T47D (cell line): ENCODE data around the gene APC2.
"Not testable (repeated sequence)": the region's sequence is repeated elsewhere in the genome, so short reads cannot be mapped to it uniquely, and the experiment has no call there.

Experiments
- DNase-seq, 2 experiments: peaks; one replicate each; pipeline versions ENCODE4 v3.0.0 to v3.0.0-alpha.2; 2011 to 2012; ENCODE audit warnings: low read depth in 1 of 2, low spot score in 1 of 2
- JUND ChIP-seq: IDR thresholded peaks from 2 replicates; pipeline ENCODE4 v1.6.1; 2012; ENCODE audit warnings: low read depth
- in situ Hi-C: cut with HindIII; loops from 2 replicates; pipeline ENCODE4 v1.10.0; 2016; ENCODE audit warnings: low sequenced_read_pairs, low pct_unique_long_range_greater_than_20kb

The APC2 gene

DNA sequence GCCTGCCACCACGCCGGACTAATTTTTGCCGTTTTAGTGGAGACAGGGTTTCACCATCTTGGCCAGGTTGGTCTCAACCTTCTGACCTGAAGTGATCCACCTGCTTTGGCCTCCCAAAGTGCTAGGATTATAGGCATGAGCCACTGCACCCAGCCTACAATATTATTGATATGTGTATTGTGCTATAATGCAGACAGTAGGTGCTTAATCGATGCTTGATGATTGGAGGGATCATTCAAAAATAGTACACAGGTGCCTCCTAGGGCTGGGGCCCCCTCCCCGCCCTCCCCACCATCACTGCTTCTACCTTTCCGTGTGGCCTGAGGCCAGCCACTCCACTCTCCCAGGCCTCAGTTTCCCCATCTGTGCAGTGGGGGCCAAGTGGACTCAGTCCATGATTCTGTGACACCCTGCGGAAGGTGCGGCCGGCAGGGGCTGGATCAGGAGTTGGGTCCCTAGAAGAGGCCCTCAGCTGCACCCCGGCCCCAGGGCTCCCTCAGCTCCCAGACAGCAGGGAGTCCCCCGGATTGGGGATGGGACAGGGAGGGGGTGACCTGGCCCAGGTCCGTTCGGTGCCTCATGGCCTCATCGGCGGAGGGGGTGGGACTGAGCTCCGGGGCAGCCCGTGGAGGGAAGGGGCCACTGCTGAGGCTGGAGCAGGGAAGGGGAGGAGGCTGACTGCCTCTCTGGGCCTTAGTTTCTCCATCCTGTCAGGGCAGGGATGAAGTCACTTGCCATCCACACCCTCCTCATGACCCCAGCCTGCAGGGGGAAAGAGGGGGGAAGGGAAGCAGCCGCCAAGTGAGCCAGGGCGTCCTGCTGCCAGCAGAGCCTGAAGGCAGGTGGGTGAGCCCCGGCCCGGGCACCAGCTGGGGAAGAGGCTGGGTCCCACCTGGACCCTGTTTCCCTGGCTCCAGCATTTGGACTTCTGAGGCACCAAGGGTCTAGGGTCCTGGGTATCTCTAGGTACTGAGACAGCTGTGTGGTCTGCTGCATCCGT is 61.7 kb downstream of the APC2 start:
- no peak for TF ChIP-seq JUND
- no peak for DNase-seq
- in situ Hi-C loops, result no loop called here

DNA sequence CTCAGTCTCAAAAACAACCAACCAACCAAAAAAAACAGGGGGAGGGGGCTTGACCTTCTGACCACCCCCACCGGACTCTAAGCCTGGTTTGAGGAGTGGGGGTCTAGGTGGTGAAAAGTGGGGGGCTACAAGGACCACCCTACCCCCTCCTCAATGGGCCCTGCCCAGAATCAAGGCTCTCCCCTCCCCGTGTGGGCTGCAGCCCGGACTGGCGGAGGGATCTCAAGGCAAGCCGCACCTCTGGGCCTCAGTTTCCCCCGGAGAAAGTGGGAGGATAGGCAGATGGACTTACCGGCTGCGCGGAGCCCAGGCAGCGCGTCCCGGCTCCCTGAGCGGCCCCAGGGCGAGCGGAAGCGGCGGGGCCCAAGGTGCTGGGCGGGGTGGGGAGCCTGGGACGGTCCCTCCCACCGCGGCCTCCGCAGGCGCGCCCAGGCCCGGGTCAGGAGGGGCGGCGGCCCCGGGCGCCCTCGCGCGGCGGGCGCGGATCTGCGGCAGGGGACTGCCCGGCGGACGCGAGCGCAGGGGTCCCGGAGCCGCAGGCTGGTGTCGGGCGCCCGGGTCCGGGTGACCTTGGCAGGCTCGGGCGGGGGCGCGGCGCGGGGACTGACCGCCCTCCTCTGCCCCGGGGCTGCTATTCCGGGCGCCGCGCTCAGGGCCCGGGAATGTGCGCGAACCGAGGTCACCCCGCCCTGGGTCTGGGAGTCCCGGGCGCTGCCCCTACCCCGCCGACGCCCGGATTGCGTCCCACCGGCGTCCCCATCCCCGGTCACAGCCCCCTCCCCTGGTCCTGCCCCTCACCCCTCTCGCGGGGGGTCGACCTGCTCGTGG is 63.0 kb downstream of the APC2 start, which contains the start of gene ADAMTSL5:
Gene ADAMTSL5, minus strand, starts transcription at position 349 of the 828 bp plus-strand sequence. CDS start 2,076 bp downstream, outside the sequence.
- in situ Hi-C loops, result no loop called here
- TF ChIP-seq JUND, result no peak

DNA sequence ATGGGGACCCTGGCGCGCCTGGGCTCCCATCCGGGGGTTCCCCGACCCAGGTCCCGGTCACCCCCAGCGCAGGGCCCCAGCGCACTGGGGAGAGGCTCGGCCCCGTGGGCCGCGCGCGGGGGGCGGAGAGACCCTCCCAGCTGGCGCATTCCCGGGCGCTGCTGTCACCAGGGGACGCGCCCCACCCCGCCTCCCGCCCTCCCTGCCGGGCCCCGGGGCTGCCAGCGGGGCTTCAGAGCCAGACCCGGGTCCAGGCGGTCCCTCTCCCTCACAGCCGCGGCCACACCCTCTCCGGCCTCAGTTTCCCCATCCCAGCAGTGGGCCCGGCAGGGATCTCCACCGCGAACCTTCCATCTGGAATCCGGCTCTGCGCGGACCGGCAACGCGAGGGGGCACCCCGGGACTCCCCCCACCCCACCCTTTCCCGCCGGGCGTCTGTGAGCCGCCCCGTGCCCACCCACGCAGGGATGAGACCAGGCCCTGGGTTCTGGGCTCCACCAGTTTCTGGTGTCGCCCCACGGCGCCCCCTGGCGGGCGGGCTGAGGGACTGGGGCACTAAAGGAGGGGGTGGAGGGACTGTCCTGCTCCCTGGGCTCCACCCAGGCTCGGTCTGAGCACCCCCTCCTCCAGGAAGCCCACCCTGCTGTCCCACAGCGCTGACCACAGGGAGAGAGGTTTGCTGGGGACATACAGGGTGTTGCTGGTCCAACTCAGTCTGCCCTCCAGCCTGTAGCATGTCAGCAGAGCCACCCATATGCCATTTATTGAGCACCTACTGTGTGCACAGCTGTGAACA is 63.8 kb downstream of the APC2 start:
- in situ Hi-C loops, result no loop called here
- TF ChIP-seq JUND, result no peak
- peak in 1 of 2 experiments; percentile 70 for DNase-seq

More for the DNA sequence above, 63.0 kb downstream of the APC2 start, which contains the start of gene ADAMTSL5:
- DNase-seq, result peak in 1 of 2 experiments; percentile 80

DNA sequence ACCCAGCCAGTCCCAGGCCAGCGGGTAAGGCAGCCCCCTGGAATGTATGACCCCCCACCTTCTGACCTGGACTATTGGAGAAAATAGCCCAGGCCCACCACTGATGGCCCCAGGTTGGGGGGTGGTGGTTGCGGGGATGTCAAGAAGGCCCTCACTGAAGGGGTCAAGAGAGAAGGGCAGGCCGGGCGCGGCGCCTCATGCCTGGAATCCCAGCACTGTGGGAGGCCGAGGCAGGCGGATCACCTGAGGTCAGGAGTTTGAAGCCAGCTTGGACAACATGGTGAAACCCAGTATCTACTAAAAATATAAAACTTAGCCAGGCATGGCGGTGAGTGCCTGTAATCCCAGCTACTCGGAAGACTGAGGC is 64.4 kb downstream of the APC2 start:
- in situ Hi-C loops, result no loop called here
- TF ChIP-seq JUND, result no peak
- DNase-seq, result no peak

DNA sequence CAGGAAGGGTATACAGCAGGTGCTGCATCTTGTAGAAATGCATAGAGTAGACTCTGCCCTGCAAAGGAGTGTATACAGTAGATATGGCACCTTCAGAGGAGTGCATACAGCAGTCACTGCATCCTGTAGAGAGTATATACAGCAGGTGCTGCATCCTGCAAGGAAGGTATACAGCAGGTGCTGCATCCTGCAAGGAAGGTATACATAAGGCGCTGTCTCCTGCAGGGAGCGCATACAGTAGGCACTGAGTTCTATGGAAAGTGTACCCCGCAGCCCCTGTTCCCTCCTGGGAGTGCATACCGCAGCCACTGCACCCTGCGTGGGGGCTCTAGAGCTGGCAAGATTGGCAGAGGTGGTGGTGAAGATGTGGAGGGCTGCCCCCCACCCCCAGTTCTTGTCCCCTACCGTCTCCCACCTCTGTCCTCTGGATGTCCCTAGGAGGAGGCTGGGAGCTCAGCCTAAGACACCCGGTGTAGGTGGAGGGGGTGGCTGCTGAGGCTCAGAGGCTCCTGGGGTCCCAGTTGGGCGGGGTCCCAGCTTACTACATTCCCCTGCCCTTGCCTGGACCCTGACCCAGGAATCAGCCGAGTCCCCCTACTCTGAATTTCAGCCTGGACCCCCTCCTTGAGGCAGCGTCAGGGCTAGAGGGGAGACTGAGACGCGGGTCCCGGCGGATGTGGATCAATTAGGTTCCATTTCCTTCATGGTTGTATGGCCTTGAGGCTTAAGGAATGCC is 65.2 kb downstream of the APC2 start:
- no peak for DNase-seq
- in situ Hi-C loops, result no loop called here
- no peak for TF ChIP-seq JUND

DNA sequence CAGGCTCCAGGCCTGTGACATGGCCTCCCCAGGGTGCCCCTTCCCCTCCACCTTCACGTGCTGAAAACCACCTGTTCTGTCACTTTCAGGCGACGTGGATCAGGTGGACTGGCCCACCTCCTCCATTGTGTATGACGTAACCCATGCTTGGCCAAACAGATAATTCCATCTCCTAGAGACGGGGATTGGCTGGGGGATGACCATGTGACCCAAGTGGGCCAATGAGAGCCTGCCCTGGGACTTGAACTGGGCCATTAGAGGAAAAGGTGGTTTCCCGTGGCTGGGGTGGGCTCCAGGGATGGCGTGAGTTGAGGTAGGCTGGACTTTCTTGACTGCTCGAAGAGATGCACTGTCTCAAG is 66.5 kb downstream of the APC2 start:
- no peak for TF ChIP-seq JUND
- DNase-seq, result no peak
- in situ Hi-C loops, result no loop called here

DNA sequence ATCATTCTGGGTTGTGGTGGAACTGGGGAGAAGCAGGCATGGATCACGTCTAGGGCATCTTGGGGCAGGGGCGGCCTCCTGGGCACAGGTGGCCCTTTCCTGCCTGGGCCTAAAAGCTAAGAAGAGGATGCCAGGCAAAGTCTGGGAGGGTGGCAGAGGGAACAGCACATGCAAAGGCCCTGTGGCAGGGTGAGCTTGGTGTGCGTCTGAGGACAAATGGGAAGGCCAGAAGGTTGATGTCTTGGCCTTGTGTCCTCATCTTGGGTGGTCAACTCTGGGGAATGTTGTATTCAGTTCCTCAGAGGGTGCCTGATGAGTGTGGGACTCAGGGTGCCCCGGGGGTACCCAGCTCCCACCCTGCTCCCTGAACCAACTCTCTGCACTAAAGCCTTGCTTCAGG is 68.5 kb downstream of the APC2 start:
- TF ChIP-seq JUND, result no peak
- in situ Hi-C loops, result no loop called here
- DNase-seq, result no peak

DNA sequence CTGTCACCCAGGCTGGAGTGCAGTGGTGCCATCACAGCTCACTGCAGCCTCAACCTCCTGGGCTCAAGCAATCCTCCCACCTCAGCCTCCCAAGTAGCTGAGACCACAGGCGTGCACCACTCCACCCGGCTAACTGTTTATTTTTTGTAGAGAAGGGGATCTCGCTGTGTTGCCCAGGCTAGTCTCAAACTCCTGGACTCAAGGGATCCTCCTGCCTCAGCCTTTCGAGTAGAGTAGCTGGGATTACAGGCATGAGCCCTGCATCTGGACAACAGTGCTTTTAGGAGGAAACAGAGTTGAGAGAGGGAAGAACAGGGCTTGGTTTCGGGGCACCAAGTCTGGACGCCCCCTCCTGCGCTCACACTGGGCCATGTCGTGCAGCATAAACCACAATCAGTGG is 69.9 kb downstream of the APC2 start:
- in situ Hi-C loops, DNase-seq: not testable (repeated sequence)

DNA sequence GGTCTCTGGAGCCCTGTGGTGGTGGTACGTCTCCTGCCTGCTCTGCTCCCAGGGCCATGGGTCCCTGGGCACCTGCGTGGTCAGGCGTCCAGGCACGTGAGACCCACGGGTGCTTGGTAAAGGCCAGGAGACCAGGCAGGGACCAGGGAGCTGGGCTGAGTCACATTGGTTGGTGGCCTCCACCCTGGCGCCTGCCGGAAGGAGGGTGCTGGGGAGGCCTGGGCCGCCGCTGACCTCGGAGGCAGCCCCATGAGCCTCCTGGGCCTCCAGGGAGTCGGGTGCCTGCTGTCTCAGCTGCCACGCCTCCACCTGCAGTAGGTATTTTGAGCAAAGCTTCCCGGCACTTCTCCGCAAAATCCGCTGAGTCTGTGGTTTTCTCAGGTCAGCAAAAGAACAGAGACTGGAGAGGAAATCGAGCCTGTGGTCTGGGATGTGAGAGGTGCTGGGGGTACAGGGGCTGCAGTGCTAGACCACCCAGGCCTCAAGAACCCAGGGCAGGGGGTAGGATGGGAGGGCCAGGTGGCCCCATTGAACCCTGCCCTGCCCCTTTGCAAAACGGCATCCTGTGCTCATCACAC is 70.4 kb downstream of the APC2 start:
- DNase-seq, result no peak
- in situ Hi-C loops, result no loop called here
- TF ChIP-seq JUND, result no peak

DNA sequence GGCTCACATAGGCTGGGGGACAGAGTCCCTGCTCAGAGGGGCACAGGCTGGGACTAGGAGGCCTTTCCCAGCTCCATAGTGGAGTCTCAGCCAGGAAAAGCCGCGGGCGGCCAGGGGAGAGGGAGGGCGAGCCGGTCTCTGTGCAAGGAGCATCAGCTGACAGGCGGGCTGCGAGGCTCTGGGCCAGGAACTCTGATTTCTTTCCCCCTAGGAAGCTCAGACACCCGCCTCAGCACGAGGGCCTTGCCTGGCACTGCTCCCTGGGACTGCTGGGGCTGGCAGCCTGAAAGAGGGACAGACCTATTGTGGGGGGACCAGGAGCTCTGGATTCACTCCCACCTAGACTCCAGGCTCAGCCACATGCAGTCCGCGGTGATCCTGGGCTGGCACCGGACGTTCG is 71.7 kb downstream of the APC2 start:
- in situ Hi-C loops, result no loop called here

DNA sequence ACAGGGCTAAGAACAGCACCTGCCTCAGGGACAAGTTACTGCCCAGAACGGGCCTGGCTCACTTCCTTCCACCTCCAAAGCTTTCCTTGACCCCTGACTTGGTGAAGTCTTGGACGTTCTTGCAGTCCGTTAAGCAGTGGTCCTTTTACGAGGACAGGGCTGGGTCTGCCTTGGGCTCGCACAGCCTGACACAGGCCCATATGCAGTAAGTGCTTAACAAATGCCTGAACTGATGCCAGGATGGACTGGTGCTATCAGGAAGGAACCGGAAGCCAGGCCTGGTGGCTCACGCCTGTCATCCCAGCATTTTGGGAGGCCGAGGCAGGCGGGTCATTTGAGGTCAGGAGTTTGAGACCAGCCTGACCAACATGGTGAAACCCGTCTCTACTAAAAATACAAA is 72.1 kb downstream of the APC2 start:
- no peak for DNase-seq
- no peak for TF ChIP-seq JUND
- in situ Hi-C loops, result no loop called here

More for the DNA sequence above, 71.7 kb downstream of the APC2 start:
- no peak for TF ChIP-seq JUND
- no peak for DNase-seq

DNA sequence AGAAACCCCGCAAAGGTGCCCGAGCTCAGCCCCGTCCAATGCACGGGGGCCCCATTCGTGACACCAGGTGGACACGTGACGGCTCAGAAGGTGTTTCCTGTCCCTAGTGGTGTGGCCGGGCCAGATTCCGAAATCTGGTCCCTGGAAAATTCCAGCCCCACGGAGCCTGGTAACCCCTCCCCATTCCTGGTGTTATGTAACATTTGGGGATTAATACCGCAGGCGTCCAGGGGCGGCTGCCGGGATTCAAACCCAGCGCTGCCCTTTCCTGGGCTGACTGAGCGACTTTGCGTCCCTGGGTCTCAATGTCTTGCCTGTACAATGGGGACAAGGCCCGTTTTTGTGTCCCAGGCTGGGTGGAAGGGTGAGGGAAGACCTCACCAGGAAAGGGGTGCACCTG is 72.9 kb downstream of the APC2 start:
- no peak for TF ChIP-seq JUND
- in situ Hi-C loops, result no loop called here
- no peak for DNase-seq
